Naive thymus-derived CD4-positive, alpha-beta T cell (primary cell): ENCODE data around the gene CPA4. TPM values are rescaled to one million over a fixed set of nuclear protein-coding genes. Genes with fewer than 3 reads are reported as not detected.

ENCODE experiments used
- ATAC-seq: fragments of 150-1000 bp; cut with Tn5 transposase; 2 replicates; pipeline ENCODE4 v1.10.0; 2021; ENCODE audit warnings: mild to moderate bottlenecking, moderate library complexity
- CTCF ChIA-PET: fragments of 350-600 bp; sonication (Branson Sonifier 250); formaldehyde crosslinking; loops from one replicate; lab custom pipeline; 2021; ENCODE audit warnings: antibody characterized with exemption; lab: Charles Lee
- POLR2A ChIA-PET: fragments of 350-600 bp; sonication (Branson Sonifier 250); formaldehyde crosslinking; loops from one replicate; lab custom pipeline; 2021; ENCODE audit warnings: antibody characterized with exemption, inconsistent platforms; lab: Charles Lee
- DNase-seq, 9 donors: peaks; one replicate each; pipeline versions ENCODE4 v3.0.0 to v3.0.0-alpha.2; 2020 to 2022; ENCODE audit warnings: mixed read lengths in 1 of 9
- H3K27ac ChIP-seq: one replicate; pipeline ENCODE4 v1.7.0; 2013; ENCODE audit warnings: mild to moderate bottlenecking, low read depth, low read length, moderate library complexity
- H3K27me3 ChIP-seq, 2 donors: one replicate each; pipeline ENCODE4 v1.7.0; 2013; ENCODE audit warnings: low read length in 2 of 2, mild to moderate bottlenecking in 2 of 2, moderate library complexity in 2 of 2; ENCODE audit not compliant: control insufficient read depth in 2 of 2, insufficient read depth in 2 of 2
- H3K36me3 ChIP-seq, 3 experiments: 1 replicate in 2 of 3; 2 replicates in 1 of 3; pipeline ENCODE4 v1.7.0; 2013; ENCODE audit warnings: low read length in 3 of 3, mild to moderate bottlenecking in 3 of 3, moderate library complexity in 1 of 3; ENCODE audit not compliant: insufficient read depth in 3 of 3, control insufficient read depth in 2 of 3
- H3K4me1 ChIP-seq, 2 donors: one replicate each; pipeline ENCODE4 v1.7.0; 2013; ENCODE audit warnings: low read length in 2 of 2, mild to moderate bottlenecking in 2 of 2, moderate library complexity in 1 of 2; ENCODE audit not compliant: control insufficient read depth in 2 of 2, insufficient read depth in 2 of 2
- H3K4me3 ChIP-seq: 2 replicates; pipeline ENCODE4 v1.7.0; 2013; ENCODE audit warnings: mild to moderate bottlenecking, low read length
- H3K9me3 ChIP-seq, 3 experiments: 1 replicate in 2 of 3; 2 replicates in 1 of 3; pipeline ENCODE4 v1.7.0; 2013; ENCODE audit warnings: low read length in 3 of 3; ENCODE audit not compliant: control insufficient read depth in 2 of 3
- H3K27ac Mint-ChIP-seq, 9 donors: one replicate each; pipeline ENCODE4 v1.8.0; 2020 to 2022; ENCODE audit warnings: mixed read lengths in 9 of 9, mild to moderate bottlenecking in 8 of 9, moderate library complexity in 5 of 9, inconsistent platforms in 2 of 9
- H3K27me3 Mint-ChIP-seq, 5 donors: one replicate each; pipeline ENCODE4 v1.8.0; 2021 to 2022; ENCODE audit warnings: mixed read lengths in 5 of 5, mild to moderate bottlenecking in 1 of 5
- H3K36me3 Mint-ChIP-seq, 5 donors: one replicate each; pipeline ENCODE4 v1.8.0; 2020 to 2022; ENCODE audit warnings: mixed read lengths in 5 of 5, mild to moderate bottlenecking in 3 of 5, inconsistent platforms in 1 of 5
- H3K4me1 Mint-ChIP-seq, 7 donors: one replicate each; pipeline ENCODE4 v1.8.0; 2020 to 2022; ENCODE audit warnings: mixed read lengths in 7 of 7, mild to moderate bottlenecking in 3 of 7, inconsistent platforms in 1 of 7
- H3K4me3 Mint-ChIP-seq, 10 donors: one replicate each; pipeline ENCODE4 v1.8.0; 2020 to 2022; ENCODE audit warnings: mild to moderate bottlenecking in 10 of 10, mixed read lengths in 10 of 10, moderate library complexity in 6 of 10, inconsistent platforms in 2 of 10
- H3K9me3 Mint-ChIP-seq, 11 donors: one replicate each; pipeline ENCODE4 v1.8.0; 2020 to 2022; ENCODE audit warnings: mixed read lengths in 11 of 11, mild to moderate bottlenecking in 4 of 11, inconsistent platforms in 1 of 11, moderate library complexity in 1 of 11
- intact Hi-C, 2 donors: fragments of 100-400 bp; cut with micrococcal nuclease; formaldehyde crosslinking; loops; one replicate each; pipeline ENCODE4 v1.15.1; 2023
- polyA plus RNA-seq, 2 donors: library from polyadenylated mRNA; unstranded; fragments of 300-500 nt; fragmentation: Illumina TruSeq; gene quantifications; one replicate each; pipeline ENCODE4 v1.2.3, GENCODE V29; 2021
- total RNA-seq, 6 experiments: library from RNA in 5 of 6; stranded (reverse) in 5 of 6; gene quantifications; 1 replicate in 5 of 6; 2 replicates in 1 of 6; pipeline ENCODE4 v1.2.3 and lab custom pipeline; 2021 to 2026

Gene CPA4
- total and polyA plus RNA-seq, 7 experiments from 2014 or later, result not detected

DNA sequence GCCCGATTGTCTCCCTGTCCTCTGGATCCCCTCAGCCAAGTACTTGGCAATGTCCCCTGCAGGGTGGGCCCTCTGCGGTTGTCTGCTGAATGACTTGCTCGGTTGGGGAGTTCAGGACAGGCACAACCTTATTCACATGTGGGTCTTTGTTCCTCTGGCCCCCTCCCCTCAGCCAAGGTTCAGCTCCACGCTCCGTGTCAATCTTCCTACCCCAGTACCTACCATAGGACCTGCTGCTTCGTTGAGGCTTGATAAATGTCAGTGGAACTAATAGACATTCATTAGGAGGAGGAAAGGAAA, 58.8 kb downstream of the CPA4 start:
- Histone ChIP-seq H3K4me1 (no peaks in the 10 kb centered on the region), H3K36me3 (no peaks in the 10 kb centered on the region), H3K4me3 (no peak overlapping the region), H3K9me3 (no peaks in the 10 kb centered on the region), H3K27me3 (no peaks in the 10 kb centered on the region), H3K27ac (no peak overlapping the region)
- Mint-ChIP-seq H3K27ac (peak overlapping the region in 1 of 9 donors; percentile 46), H3K27me3 (peaks cover 0 to 3% (median 0%) of the 10 kb centered on the region in 5 donors), H3K36me3 (peaks cover 0 to 2% (median 0%) of the 10 kb centered on the region in 5 donors), H3K9me3 (no peaks in the 10 kb centered on the region), H3K4me1 (peaks cover 0 to 9% (median 4%) of the 10 kb centered on the region in 7 donors), H3K4me3 (no peak overlapping the region)
- CTCF ChIA-PET, result no interaction called here
- ATAC-seq, result no peak
- DNase-seq, result no peak
- intact Hi-C loops, result no loop called here
- POLR2A ChIA-PET, result no interaction called here

DNA sequence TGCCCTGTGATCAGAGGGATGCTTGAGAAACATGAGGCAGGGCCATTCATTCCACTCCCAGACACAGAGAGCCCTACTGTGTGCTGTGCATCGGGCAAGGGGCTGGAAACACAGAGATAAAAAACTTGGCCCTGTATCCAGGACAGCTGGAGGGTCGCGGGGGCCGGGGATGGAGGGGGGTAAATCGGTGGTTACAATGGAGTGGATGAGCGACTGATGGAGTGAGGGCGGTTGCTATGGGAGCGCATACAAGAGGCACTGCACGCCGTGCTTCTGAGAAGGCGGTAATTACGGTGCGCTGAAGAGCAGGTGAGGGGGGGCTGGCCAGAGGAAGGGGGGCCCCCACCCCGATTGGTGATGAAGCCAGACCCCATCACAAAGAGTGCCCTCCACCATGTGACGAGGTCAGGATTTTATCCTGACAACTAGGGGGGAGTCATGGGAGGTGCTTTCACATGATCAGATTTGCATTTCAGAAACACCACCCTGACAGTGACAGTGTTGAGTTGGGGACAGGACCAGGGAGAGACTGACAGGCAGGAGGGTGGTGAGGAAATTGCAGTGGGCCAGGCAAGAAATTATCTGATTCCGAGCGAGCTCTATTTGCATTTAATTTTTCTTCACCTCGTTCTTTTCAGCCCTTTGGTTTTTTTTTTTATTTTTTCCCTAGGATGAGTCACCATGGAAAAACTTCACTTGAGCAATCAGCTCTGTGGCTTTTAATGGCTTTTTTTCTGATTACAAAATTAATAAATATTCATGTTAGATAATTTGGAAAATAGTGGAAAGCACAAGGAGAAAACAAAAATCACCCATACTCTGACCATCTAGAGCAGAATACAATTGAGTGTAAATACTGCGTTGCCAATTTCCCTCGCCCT, 59.5 kb downstream of the CPA4 start:
- no peak overlapping the region for H3K27ac Mint-ChIP-seq
- no peaks in the 10 kb centered on the region for H3K9me3 ChIP-seq
- H3K27me3 Mint-ChIP-seq, result peaks cover 0 to 3% (median 0%) of the 10 kb centered on the region in 5 donors
- ATAC-seq (no peak), DNase-seq (no peak)
- peaks cover 0 to 2% (median 0%) of the 10 kb centered on the region in 5 donors for H3K36me3 Mint-ChIP-seq
- ChIA-PET CTCF (no interaction called here), POLR2A (no interaction called here)
- H3K4me3 Mint-ChIP-seq, result no peak overlapping the region
- H3K9me3 Mint-ChIP-seq, result no peaks in the 10 kb centered on the region
- H3K4me1 Mint-ChIP-seq, result peaks cover 0 to 9% (median 4%) of the 10 kb centered on the region in 7 donors
- H3K4me3 ChIP-seq, result no peak overlapping the region
- H3K27me3 ChIP-seq, result no peaks in the 10 kb centered on the region
- no peak overlapping the region for H3K27ac ChIP-seq
- H3K36me3 ChIP-seq, result no peaks in the 10 kb centered on the region
- no peaks in the 10 kb centered on the region for H3K4me1 ChIP-seq
- intact Hi-C loops, result no loop called here

DNA sequence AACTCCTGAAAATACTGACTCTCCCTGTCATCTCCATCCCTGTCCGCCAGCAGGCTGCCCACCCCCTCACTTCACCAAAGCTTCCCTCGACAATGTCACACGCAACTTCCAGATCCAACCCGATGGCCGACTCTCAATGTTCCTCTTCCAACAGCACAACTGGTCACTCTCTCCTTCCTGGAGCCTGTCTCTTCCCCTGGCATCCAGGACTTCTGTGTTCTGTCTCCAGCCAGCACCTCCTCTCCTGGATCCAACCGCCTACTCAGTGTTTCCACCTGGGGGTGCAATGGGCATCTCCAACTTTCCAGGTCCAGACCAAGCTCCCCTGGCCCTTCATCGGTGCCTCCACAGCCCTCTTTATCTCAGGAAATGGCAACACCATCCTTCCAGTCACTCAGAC, 60.2 kb downstream of the CPA4 start:
- Histone ChIP-seq H3K27me3 (no peaks in the 10 kb centered on the region), H3K4me3 (no peak overlapping the region), H3K27ac (no peak overlapping the region), H3K9me3 (no peaks in the 10 kb centered on the region), H3K4me1 (no peaks in the 10 kb centered on the region), H3K36me3 (no peaks in the 10 kb centered on the region)
- no peak overlapping the region for H3K4me3 Mint-ChIP-seq
- intact Hi-C loops, result no loop called here
- peaks cover 0 to 2% (median 0%) of the 10 kb centered on the region in 5 donors for H3K36me3 Mint-ChIP-seq
- CTCF ChIA-PET, result no interaction called here
- POLR2A ChIA-PET, result no interaction called here
- H3K4me1 Mint-ChIP-seq, result peaks cover 0 to 9% (median 4%) of the 10 kb centered on the region in 7 donors
- H3K27me3 Mint-ChIP-seq, result no peaks in the 10 kb centered on the region
- no peak for ATAC-seq
- DNase-seq, result no peak
- H3K27ac Mint-ChIP-seq, result no peak overlapping the region
- no peaks in the 10 kb centered on the region for H3K9me3 Mint-ChIP-seq

DNA sequence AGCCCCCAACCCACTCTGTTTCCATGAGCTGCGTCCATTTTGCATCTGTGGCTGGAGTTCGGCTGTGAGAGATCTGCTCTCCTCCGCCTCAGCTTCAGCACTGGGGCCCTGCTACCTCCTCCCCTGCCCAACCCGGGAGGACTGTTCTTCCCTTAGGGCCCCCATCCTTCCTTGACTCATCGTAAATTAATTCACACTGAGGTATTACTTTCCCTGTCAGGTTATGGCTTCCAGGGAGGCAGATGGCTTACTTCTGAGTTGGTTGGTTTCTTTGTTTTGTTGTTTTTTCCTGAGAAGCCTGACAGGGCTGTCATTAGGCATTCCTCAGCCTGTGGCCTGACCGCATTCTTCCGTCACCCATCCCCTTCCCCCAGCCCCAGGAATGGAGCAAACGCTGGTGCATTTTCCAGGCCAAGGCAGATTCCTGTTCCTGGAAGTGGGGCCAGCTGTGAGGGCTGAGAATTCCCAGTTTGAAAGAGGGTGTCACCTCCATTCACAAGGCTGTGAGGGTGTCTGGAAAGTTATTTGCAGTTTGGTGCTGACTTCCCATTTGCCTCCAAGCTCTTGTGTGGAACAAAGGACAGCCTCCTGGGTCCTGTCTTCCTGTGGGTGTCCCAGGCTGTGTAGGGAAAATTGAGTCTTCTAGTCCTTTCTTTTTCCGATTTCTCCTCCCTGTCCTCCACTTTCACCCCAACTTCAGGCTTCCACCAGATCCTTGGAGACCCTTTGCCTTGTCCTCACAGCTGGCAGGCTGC, 63.3 kb downstream of the CPA4 start:
- ChIA-PET POLR2A (no interaction called here), CTCF (no interaction called here)
- Mint-ChIP-seq H3K4me1 (peaks cover 0 to 9% (median 2%) of the 10 kb centered on the region in 7 donors), H3K27ac (peak overlapping the region in 1 of 9 donors; percentile 27), H3K27me3 (no peaks in the 10 kb centered on the region), H3K9me3 (peaks cover 3 to 21% (median 9%) of the 10 kb centered on the region in 11 donors), H3K4me3 (no peak overlapping the region), H3K36me3 (peaks cover 2 to 6% (median 6%) of the 10 kb centered on the region in 5 donors)
- no peaks in the 10 kb centered on the region for H3K36me3 ChIP-seq
- DNase-seq (no peak), ATAC-seq (no peak)
- H3K9me3 ChIP-seq, result peaks cover 0 to 4% (median 0%) of the 10 kb centered on the region in 3 experiments
- no peaks in the 10 kb centered on the region for H3K27me3 ChIP-seq
- no peak overlapping the region for H3K4me3 ChIP-seq
- no peaks in the 10 kb centered on the region for H3K4me1 ChIP-seq
- H3K27ac ChIP-seq, result no peak overlapping the region
- intact Hi-C loops, result no loop called here

DNA sequence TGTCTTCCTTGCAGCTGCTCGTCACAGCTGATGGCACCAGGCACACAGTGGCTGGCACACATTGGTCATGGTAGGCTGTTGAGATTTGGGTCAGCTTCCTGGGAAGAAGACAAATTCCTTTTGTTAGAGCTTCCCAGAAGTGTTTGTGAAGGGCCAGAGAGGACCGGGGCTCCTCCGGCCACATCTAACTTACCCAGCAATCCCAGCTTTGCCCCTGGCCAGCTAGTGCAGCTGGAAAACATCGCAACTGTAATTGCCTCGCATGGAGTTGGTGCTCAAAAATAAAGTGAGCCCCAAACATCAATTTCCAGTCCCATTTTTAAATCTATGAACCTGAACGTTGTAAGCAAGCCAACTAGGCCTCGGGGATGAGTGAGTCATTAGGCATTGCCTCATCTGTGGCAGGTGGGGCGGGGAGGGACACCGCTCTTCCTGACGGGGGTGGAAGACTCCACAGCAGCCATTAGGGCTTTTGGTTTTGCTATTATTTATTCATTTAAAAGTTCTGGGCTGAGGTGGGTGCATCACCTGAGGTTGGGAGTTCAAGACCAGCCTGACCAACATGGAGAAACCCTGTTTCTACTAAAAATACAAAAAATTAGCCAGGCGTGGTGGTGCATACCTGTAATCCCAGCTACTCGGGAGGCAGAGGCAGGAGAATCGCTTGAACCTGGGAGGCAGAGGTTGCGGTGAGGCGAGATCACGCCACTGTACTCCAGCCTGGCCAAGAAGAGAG, 64.1 kb downstream of the CPA4 start:
- Mint-ChIP-seq H3K4me1 (peaks cover 0 to 9% (median 0%) of the 10 kb centered on the region in 7 donors), H3K36me3 (peaks cover 2 to 6% (median 6%) of the 10 kb centered on the region in 5 donors), H3K4me3 (no peak overlapping the region), H3K27ac (peak overlapping the region in 1 of 9 donors; percentile 27), H3K27me3 (no peaks in the 10 kb centered on the region), H3K9me3 (peaks cover 3 to 22% (median 9%) of the 10 kb centered on the region in 11 donors)
- Histone ChIP-seq H3K27me3 (no peaks in the 10 kb centered on the region), H3K27ac (no peak overlapping the region), H3K4me1 (no peaks in the 10 kb centered on the region), H3K36me3 (no peaks in the 10 kb centered on the region), H3K9me3 (peaks cover 0 to 4% (median 0%) of the 10 kb centered on the region in 3 experiments), H3K4me3 (no peak overlapping the region)
- ChIA-PET CTCF (no interaction called here), POLR2A (no interaction called here)
- intact Hi-C loops, result no loop called here
- ATAC-seq, result no peak
- no peak for DNase-seq

DNA sequence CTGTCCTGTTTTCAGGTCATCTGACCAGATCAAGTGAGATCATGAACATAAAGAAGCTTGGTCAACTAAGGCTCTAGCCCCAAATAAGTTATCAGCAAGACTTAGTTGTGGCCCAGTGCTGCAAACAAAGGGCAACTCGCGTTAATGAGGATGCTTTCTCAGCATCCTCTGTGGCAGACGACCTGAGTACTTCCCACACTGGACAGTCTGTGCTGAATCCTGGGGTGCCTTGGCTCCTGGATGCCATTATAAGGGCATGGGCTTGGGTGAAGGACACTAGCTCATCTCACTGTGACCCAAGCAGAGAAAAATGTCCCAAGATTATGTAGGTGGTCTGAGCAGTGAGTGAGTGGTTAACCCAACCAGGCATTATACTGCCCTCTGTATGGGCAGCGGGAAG, 65.5 kb downstream of the CPA4 start:
- Histone ChIP-seq H3K4me1 (no peaks in the 10 kb centered on the region), H3K4me3 (no peak overlapping the region), H3K27ac (no peak overlapping the region), H3K27me3 (no peaks in the 10 kb centered on the region), H3K9me3 (peaks cover 0 to 4% (median 0%) of the 10 kb centered on the region in 3 experiments), H3K36me3 (no peaks in the 10 kb centered on the region)
- Mint-ChIP-seq H3K27ac (no peak overlapping the region), H3K9me3 (peaks cover 3 to 22% (median 9%) of the 10 kb centered on the region in 11 donors), H3K27me3 (peaks cover 0 to 4% (median 0%) of the 10 kb centered on the region in 5 donors), H3K36me3 (peaks cover 0 to 6% (median 6%) of the 10 kb centered on the region in 5 donors), H3K4me3 (no peak overlapping the region), H3K4me1 (peaks cover 0 to 5% (median 0%) of the 10 kb centered on the region in 7 donors)
- intact Hi-C loops, result no loop called here
- CTCF ChIA-PET, result no interaction called here
- POLR2A ChIA-PET, result no interaction called here
- DNase-seq (no peak), ATAC-seq (no peak)
